HepG2 (cell line): ENCODE data around the gene E2F1. TPM values are rescaled to one million over a fixed set of nuclear protein-coding genes. Genes with fewer than 3 reads are reported as not detected.

Experiments
- ATAC-seq: fragments of 200-7000 bp; cut with Tn5 transposase; 3 replicates; pipeline ENCODE4 v1.9.1; 2020; ENCODE audit warnings: mild to moderate bottlenecking, moderate library complexity
- BruUV-seq: library from RNA; stranded (reverse); fragments of 400-500 nt; replicated peaks from 2 replicates; lab custom pipeline; 2021; lab: Mats Ljungman, UMichigan
- CTCF ChIA-PET: fragments of 300-600 bp; formaldehyde crosslinking; extraction: SDS; loops from one replicate; lab custom pipeline; 2021; ENCODE audit warnings: low total read pairs, inconsistent platforms, low intra/inter-chr PET ratio; lab: Yijun Ruan, JAX
- POLR2A ChIA-PET: fragments of 350-600 bp; sonication (Branson Sonifier 250); formaldehyde crosslinking; loops from one replicate; lab custom pipeline; 2020; ENCODE audit warnings: antibody characterized with exemption, inconsistent platforms; lab: Yijun Ruan, JAX
- DNase-seq: peaks from one replicate; pipeline ENCODE4 v3.0.0-alpha.2; 2015; ENCODE audit warnings: low spot score
- FAIRE-seq: peaks from 3 replicates; lab custom pipeline; 2011; peaks lifted over from hg19 to GRCh38; lab: Jason Lieb, UNC
- H2AFZ ChIP-seq: one replicate; pipeline ENCODE4 v1.6.1; 2011; ENCODE audit warnings: low read length, inconsistent platforms
- H3K27ac ChIP-seq: fragments of 300-600 bp; 3 replicates; pipeline ENCODE4 v1.8.0; 2011; ENCODE audit warnings: mixed run types, mild to moderate bottlenecking, mixed read lengths, low read length, inconsistent platforms; ENCODE audit not compliant: insufficient read depth; ENCODE audit errors: extremely low read length
- H3K27me3 ChIP-seq, 2 experiments: fragments of 200-600 bp in 1 of 2; 2 replicates in 1 of 2; 3 replicates in 1 of 2; pipeline versions ENCODE4 v1.6.0 to v1.8.0; 2011; ENCODE audit warnings: low read length in 2 of 2, mild to moderate bottlenecking in 2 of 2, moderate library complexity in 2 of 2, inconsistent platforms in 1 of 2; ENCODE audit not compliant: insufficient read depth in 2 of 2, control insufficient read depth in 1 of 2
- H3K36me3 ChIP-seq, 2 experiments: fragments of 200-600 bp in 1 of 2; replicated peaks in 1 of 2; 2 replicates in 1 of 2; 3 replicates in 1 of 2; pipeline versions ENCODE4 v1.5.1 to v1.8.0; 2011; ENCODE audit warnings: low read length in 2 of 2, inconsistent platforms in 1 of 2; ENCODE audit not compliant: insufficient read depth in 2 of 2, control insufficient read depth in 1 of 2
- H3K4me1 ChIP-seq: 2 replicates; pipeline ENCODE4 v1.5.1; 2012; ENCODE audit warnings: low read length, inconsistent platforms; ENCODE audit not compliant: insufficient read depth
- H3K4me2 ChIP-seq: 2 replicates; pipeline ENCODE4 v1.6.0; 2011; ENCODE audit warnings: low read depth, low read length, inconsistent platforms
- H3K4me3 ChIP-seq, 3 experiments: fragments of 200-600 bp in 1 of 3; sonication (generic), shearing (Covaris generic) in 1 of 3; replicated peaks in 1 of 3; 2 replicates each; pipeline ENCODE4 v1.5.1; 2011 to 2016; ENCODE audit warnings: low read length in 3 of 3, inconsistent platforms in 2 of 3, low read depth in 2 of 3, mild to moderate bottlenecking in 2 of 3, control low read depth in 1 of 3, mixed read lengths in 1 of 3; ENCODE audit not compliant: insufficient read depth in 1 of 3
- H3K79me2 ChIP-seq: one replicate; pipeline ENCODE4 v1.6.1; 2011; ENCODE audit warnings: low read length, inconsistent platforms; ENCODE audit not compliant: insufficient read depth
- H3K9ac ChIP-seq: 2 replicates; pipeline ENCODE4 v1.6.0; 2011; ENCODE audit warnings: mild to moderate bottlenecking, low read depth, low read length, inconsistent platforms; ENCODE audit not compliant: insufficient read depth
- H3K9me3 ChIP-seq: 2 replicates; pipeline ENCODE4 v1.5.1; 2012; ENCODE audit warnings: mild to moderate bottlenecking, low read length
- H4K20me1 ChIP-seq: 2 replicates; pipeline ENCODE4 v1.6.0; 2011; ENCODE audit warnings: inconsistent platforms, mild to moderate bottlenecking, low read length, moderate library complexity; ENCODE audit not compliant: insufficient read depth
- AKAP8 ChIP-seq: sonication (generic); formaldehyde crosslinking; IDR thresholded peaks from 2 replicates; pipeline ENCODE4 v1.5.1; 2020; ENCODE audit warnings: mild to moderate bottlenecking, missing genetic modification reagents
- ELF4 ChIP-seq: sonication (generic); formaldehyde crosslinking; IDR thresholded peaks from 2 replicates; pipeline ENCODE4 v1.5.0; 2020; ENCODE audit warnings: missing genetic modification reagents, mild to moderate bottlenecking, moderate library complexity, borderline replicate concordance
- FOXC1 ChIP-seq: sonication (generic); formaldehyde crosslinking; IDR thresholded peaks from 2 replicates; pipeline ENCODE4 v1.8.0; 2022; ENCODE audit warnings: mild to moderate bottlenecking, missing genetic modification reagents, borderline replicate concordance
- MIXL1 ChIP-seq: IDR thresholded peaks from 2 replicates; pipeline ENCODE4 v1.6.1; 2016
- SCMH1 ChIP-seq: sonication (generic); formaldehyde crosslinking; IDR thresholded peaks from 2 replicates; pipeline ENCODE4 v1.9.0; 2021; ENCODE audit warnings: missing genetic modification reagents, mild to moderate bottlenecking, borderline replicate concordance
- TEAD3 ChIP-seq: optimal IDR thresholded peaks from 2 replicates; pipeline ENCODE3; 2016; ENCODE audit warnings: borderline replicate concordance
- ZNF660 ChIP-seq: sonication (generic); formaldehyde crosslinking; IDR thresholded peaks from 2 replicates; pipeline ENCODE4 v1.5.1; 2020; ENCODE audit warnings: mild to moderate bottlenecking, low read depth, missing genetic modification reagents, borderline replicate concordance
- WGBS: methylation state at CpG from one replicate; pipeline ENCODE4 v1.1.6; 2017; ENCODE audit warnings: low lambda C conversion rate; 5-methylcytosine and 5-hydroxymethylcytosine counted together
- in situ Hi-C: cut with HindIII; loops from 2 replicates; pipeline ENCODE4 v1.10.0; 2017; ENCODE audit warnings: low pct_unique_long_range_greater_than_20kb; ENCODE audit not compliant: extremely low pct_ligation_motif_present
- intact Hi-C: fragments of 100-400 bp; cut with micrococcal nuclease; formaldehyde crosslinking; loops from one replicate; pipeline ENCODE4 v1.10.0; 2022; ENCODE audit not compliant: unreplicated experiment
- polyA plus RNA-seq, 8 experiments: library from polyadenylated mRNA; depleted of rRNA in 3 of 8; stranded (reverse) in 7 of 8; unstranded in 1 of 8; fragments of >200 nt; fragmentation: Illumina TruSeq in 4 of 8; extraction: Trizol in 4 of 8; gene quantifications; 2 replicates each; pipeline versions ENCODE4 v1.2.1 to v1.2.3, GENCODE V29; 2011 to 2016; ENCODE audit warnings: low read depth in 4 of 8, missing spikeins in 1 of 8, mixed read lengths in 1 of 8; ENCODE audit not compliant: insufficient read depth in 1 of 8
- total RNA-seq, 5 experiments: library from RNA; depleted of rRNA; stranded (reverse); fragments of >200 nt; fragmentation: Illumina TruSeq; extraction: Trizol; gene quantifications; 2 replicates each; pipeline ENCODE4 v1.2.3, GENCODE V29; 2016; ENCODE audit warnings: low read depth in 1 of 5
- TF ChIP-seq, protein P1 (sequence below): sonication (generic); formaldehyde crosslinking; IDR thresholded peaks from 2 replicates; pipeline ENCODE4 v1.5.0; 2020; ENCODE audit warnings: mild to moderate bottlenecking, missing genetic modification reagents
- TF ChIP-seq, protein P2 (sequence below): sonication (generic); formaldehyde crosslinking; IDR thresholded peaks from 2 replicates; pipeline ENCODE4 v1.4.0; 2020; ENCODE audit warnings: missing genetic modification reagents
- TF ChIP-seq, protein P3 (sequence below), 2 experiments: sonication (generic) in 1 of 2; formaldehyde crosslinking in 1 of 2; IDR thresholded peaks; 2 replicates each; pipeline versions ENCODE4 v1.4.0 to v1.6.1; 2018 to 2020; ENCODE audit warnings: missing genetic modification reagents in 2 of 2, borderline replicate concordance in 1 of 2, low read depth in 1 of 2, mild to moderate bottlenecking in 1 of 2, missing biosample characterization in 1 of 2
- TF ChIP-seq, protein P4 (sequence below): sonication (generic); formaldehyde crosslinking; IDR thresholded peaks from 2 replicates; pipeline ENCODE4 v1.5.0; 2020; ENCODE audit warnings: missing genetic modification reagents
- TF ChIP-seq, protein P5 (sequence below): sonication (generic); formaldehyde crosslinking; IDR thresholded peaks from 2 replicates; pipeline ENCODE4 v1.8.1; 2022; ENCODE audit warnings: low read depth, mild to moderate bottlenecking, missing genetic modification reagents
- TF ChIP-seq, protein P6 (sequence below): sonication (generic); formaldehyde crosslinking; IDR thresholded peaks from 2 replicates; pipeline ENCODE4 v1.5.0; 2020; ENCODE audit warnings: missing genetic modification reagents

The E2F1 gene
- total and polyA plus RNA-seq, 2 of the 13 experiments (the other 11 are each of a cell fraction or from before 2014, with no cell fraction given), result 25.5 to 39.4 TPM

DNA sequence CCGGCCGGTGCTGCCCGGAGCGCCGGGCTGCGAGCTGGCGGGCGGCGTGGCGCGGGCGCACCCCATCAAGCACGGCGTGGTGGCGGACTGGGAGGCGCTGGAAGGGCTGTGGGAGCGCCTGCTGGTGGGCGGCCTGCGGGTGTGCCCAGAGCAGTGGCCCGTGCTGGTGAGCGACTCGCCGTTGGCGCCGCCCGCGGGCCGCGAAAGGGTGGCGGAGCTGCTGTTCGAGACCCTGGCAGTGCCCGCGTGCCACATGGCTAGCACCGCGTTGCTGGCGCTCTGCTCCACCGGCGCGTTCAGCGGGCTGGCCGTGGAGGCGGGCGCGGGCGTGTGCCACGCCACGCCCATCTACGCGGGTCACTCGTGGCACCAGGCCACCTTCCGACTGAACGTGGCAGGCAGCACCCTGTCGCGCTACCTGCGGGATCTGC is 18.9 kb downstream of the E2F1 start:
- H3K9ac ChIP-seq, result no peak overlapping the region
- H3K4me3 ChIP-seq, result no peak overlapping the region
- H3K79me2 ChIP-seq, result peaks cover 15% of the 10 kb centered on the region
- BruUV-seq, result no TSS peak
- in situ Hi-C loops (no loop called here), intact Hi-C loops (no loop called here)
- H3K27ac ChIP-seq, result no peak overlapping the region
- POLR2A ChIA-PET, result interaction anchor here (1.0 kb wide), 1 partner anchor 178 kb away, joined by 3 read pairs; the partner anchor contains the start of gene CBFA2T2
- 97% methylated on average over 55 of the region's 55 CpGs for WGBS
- no peak overlapping the region for H2AFZ ChIP-seq
- no peaks in the 10 kb centered on the region for H3K9me3 ChIP-seq
- peaks cover 19 to 41% of the 10 kb centered on the region in 2 experiments for H3K36me3 ChIP-seq
- peaks cover 53% of the 10 kb centered on the region for H3K4me1 ChIP-seq
- H3K27me3 ChIP-seq, result no peaks in the 10 kb centered on the region; a peak in 1 of 5 replicates
- H3K4me2 ChIP-seq, result no peak overlapping the region
- CTCF ChIA-PET, result interaction anchor here (0.7 to 1.9 kb wide), 2 partner anchors 210 to 463 kb away, joined by 3 to 14 read pairs; no protein-coding TSS in a partner anchor
- 0 out of 2 replicates have a peak, but pooled peaks cover 3% of the 10 kb centered on the region for H4K20me1 ChIP-seq
- no peak for FAIRE-seq
- no peak for DNase-seq
- ATAC-seq, result no peak
- TF ChIP-seq ELF4 (CRISPR knock-in tag) (no peak), SCMH1 (CRISPR knock-in tag) (no peak), MIXL1 (CRISPR knock-in tag) (no peak), FOXC1 (no peak), AKAP8 (CRISPR knock-in tag) (0 out of 2 replicates have a peak, but pooled peaks have one; percentile 9), ZNF660 (CRISPR knock-in tag) (no peak), TEAD3 (CRISPR knock-in tag) (no peak)
- TF ChIP-seq, protein P1, sequence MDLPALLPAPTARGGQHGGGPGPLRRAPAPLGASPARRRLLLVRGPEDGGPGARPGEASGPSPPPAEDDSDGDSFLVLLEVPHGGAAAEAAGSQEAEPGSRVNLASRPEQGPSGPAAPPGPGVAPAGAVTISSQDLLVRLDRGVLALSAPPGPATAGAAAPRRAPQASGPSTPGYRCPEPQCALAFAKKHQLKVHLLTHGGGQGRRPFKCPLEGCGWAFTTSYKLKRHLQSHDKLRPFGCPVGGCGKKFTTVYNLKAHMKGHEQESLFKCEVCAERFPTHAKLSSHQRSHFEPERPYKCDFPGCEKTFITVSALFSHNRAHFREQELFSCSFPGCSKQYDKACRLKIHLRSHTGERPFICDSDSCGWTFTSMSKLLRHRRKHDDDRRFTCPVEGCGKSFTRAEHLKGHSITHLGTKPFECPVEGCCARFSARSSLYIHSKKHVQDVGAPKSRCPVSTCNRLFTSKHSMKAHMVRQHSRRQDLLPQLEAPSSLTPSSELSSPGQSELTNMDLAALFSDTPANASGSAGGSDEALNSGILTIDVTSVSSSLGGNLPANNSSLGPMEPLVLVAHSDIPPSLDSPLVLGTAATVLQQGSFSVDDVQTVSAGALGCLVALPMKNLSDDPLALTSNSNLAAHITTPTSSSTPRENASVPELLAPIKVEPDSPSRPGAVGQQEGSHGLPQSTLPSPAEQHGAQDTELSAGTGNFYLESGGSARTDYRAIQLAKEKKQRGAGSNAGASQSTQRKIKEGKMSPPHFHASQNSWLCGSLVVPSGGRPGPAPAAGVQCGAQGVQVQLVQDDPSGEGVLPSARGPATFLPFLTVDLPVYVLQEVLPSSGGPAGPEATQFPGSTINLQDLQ (CRISPR knock-in tag), result no peak
- TF ChIP-seq, protein P2, sequence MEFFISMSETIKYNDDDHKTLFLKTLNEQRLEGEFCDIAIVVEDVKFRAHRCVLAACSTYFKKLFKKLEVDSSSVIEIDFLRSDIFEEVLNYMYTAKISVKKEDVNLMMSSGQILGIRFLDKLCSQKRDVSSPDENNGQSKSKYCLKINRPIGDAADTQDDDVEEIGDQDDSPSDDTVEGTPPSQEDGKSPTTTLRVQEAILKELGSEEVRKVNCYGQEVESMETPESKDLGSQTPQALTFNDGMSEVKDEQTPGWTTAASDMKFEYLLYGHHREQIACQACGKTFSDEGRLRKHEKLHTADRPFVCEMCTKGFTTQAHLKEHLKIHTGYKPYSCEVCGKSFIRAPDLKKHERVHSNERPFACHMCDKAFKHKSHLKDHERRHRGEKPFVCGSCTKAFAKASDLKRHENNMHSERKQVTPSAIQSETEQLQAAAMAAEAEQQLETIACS, result no peak
- TF ChIP-seq, protein P3, sequence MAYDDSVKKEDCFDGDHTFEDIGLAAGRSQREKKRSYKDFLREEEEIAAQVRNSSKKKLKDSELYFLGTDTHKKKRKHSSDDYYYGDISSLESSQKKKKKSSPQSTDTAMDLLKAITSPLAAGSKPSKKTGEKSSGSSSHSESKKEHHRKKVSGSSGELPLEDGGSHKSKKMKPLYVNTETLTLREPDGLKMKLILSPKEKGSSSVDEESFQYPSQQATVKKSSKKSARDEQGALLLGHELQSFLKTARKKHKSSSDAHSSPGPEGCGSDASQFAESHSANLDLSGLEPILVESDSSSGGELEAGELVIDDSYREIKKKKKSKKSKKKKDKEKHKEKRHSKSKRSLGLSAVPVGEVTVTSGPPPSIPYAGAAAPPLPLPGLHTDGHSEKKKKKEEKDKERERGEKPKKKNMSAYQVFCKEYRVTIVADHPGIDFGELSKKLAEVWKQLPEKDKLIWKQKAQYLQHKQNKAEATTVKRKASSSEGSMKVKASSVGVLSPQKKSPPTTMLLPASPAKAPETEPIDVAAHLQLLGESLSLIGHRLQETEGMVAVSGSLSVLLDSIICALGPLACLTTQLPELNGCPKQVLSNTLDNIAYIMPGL (CRISPR knock-in tag; IDR thresholded peaks at IDR 0.05; ENCODE audit: borderline replicate concordance in 1 of 2, low read depth in 1 of 2), result no peak
- TF ChIP-seq, protein P4, sequence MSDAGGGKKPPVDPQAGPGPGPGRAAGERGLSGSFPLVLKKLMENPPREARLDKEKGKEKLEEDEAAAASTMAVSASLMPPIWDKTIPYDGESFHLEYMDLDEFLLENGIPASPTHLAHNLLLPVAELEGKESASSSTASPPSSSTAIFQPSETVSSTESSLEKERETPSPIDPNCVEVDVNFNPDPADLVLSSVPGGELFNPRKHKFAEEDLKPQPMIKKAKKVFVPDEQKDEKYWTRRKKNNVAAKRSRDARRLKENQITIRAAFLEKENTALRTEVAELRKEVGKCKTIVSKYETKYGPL (CRISPR knock-in tag), result no peak
- TF ChIP-seq, protein P5, sequence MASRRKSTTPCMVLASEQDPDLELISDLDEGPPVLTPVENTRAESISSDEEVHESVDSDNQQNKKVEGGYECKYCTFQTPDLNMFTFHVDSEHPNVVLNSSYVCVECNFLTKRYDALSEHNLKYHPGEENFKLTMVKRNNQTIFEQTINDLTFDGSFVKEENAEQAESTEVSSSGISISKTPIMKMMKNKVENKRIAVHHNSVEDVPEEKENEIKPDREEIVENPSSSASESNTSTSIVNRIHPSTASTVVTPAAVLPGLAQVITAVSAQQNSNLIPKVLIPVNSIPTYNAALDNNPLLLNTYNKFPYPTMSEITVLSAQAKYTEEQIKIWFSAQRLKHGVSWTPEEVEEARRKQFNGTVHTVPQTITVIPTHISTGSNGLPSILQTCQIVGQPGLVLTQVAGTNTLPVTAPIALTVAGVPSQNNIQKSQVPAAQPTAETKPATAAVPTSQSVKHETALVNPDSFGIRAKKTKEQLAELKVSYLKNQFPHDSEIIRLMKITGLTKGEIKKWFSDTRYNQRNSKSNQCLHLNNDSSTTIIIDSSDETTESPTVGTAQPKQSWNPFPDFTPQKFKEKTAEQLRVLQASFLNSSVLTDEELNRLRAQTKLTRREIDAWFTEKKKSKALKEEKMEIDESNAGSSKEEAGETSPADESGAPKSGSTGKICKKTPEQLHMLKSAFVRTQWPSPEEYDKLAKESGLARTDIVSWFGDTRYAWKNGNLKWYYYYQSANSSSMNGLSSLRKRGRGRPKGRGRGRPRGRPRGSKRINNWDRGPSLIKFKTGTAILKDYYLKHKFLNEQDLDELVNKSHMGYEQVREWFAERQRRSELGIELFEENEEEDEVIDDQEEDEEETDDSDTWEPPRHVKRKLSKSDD, result 0 out of 2 replicates have a peak, but pooled peaks have one; percentile 25
- TF ChIP-seq, protein P6, sequence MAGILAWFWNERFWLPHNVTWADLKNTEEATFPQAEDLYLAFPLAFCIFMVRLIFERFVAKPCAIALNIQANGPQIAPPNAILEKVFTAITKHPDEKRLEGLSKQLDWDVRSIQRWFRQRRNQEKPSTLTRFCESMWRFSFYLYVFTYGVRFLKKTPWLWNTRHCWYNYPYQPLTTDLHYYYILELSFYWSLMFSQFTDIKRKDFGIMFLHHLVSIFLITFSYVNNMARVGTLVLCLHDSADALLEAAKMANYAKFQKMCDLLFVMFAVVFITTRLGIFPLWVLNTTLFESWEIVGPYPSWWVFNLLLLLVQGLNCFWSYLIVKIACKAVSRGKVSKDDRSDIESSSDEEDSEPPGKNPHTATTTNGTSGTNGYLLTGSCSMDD (CRISPR knock-in tag), result no peak
